ENCODE data around the gene CHIC2.

GRCh38 chr4:54095110-54095825 lies 30.9 kb upstream of the CHIC2 start:
- TF ChIP-seq CHD7 (IDR thresholded peaks at IDR 0.05; ENCODE audit: insufficient replicate concordance, low read length): no peak
- no peak for TF ChIP-seq CTCF (IDR thresholded peaks at IDR 0.05; ENCODE audit: control extremely low read depth in 1 of 3, insufficient read depth in 1 of 3, low read depth in 1 of 3, low read length in 3 of 3)
- no peak for TF ChIP-seq EZH2 (IDR thresholded peaks at IDR 0.05; ENCODE audit: low read depth, low read length, severe bottlenecking)
- no peak for TF ChIP-seq POLR2A (IDR thresholded peaks at IDR 0.05; ENCODE audit: control extremely low read depth in 1 of 2, low read depth in 2 of 2, low read length in 2 of 2)
- no peak for TF ChIP-seq SIN3A (conservative IDR thresholded peaks at IDR 0.05 in 1 of 2, IDR thresholded peaks at IDR 0.05 in 1 of 2; ENCODE audit: low read depth in 1 of 2, low read length in 2 of 2)

Data from H1 (cell line).